CD8-positive, alpha-beta memory T cell (primary cell): Measurements from ENCODE around the gene TMEM184C. TPM values are rescaled to one million over a fixed set of nuclear protein-coding genes. Genes with fewer than 3 reads are reported as not detected.

Source experiments
- CTCF ChIA-PET: fragments of 350-600 bp; sonication (Branson Sonifier 250); formaldehyde crosslinking; loops from one replicate; lab custom pipeline; 2021; ENCODE audit warnings: antibody characterized with exemption; lab: Charles Lee
- POLR2A ChIA-PET: fragments of 350-600 bp; sonication (Branson Sonifier 250); formaldehyde crosslinking; loops from one replicate; lab custom pipeline; 2021; ENCODE audit warnings: antibody characterized with exemption; lab: Charles Lee
- DNase-seq, 5 donors: peaks; one replicate each; pipeline versions ENCODE4 v3.0.0 to v3.0.0-alpha.2; 2020 to 2022; ENCODE audit warnings: mixed read lengths in 1 of 5
- H3K27ac ChIP-seq: one replicate; pipeline ENCODE4 v1.7.0; 2013; ENCODE audit warnings: low read depth, mild to moderate bottlenecking, low read length, moderate library complexity
- H3K27me3 ChIP-seq: 2 replicates; pipeline ENCODE4 v1.7.0; 2013; ENCODE audit warnings: low read length, mild to moderate bottlenecking; ENCODE audit not compliant: insufficient read depth, poor library complexity, severe bottlenecking
- H3K36me3 ChIP-seq: 2 replicates; pipeline ENCODE4 v1.7.0; 2013; ENCODE audit warnings: mild to moderate bottlenecking, low read length, moderate library complexity; ENCODE audit not compliant: insufficient read depth
- H3K4me1 ChIP-seq: 2 replicates; pipeline ENCODE4 v1.7.0; 2013; ENCODE audit warnings: mild to moderate bottlenecking, low read length, moderate library complexity; ENCODE audit not compliant: insufficient read depth
- H3K4me3 ChIP-seq: 2 replicates; pipeline ENCODE4 v1.7.0; 2013; ENCODE audit warnings: mild to moderate bottlenecking, low read length
- H3K9me3 ChIP-seq: 2 replicates; pipeline ENCODE4 v1.7.0; 2013; ENCODE audit warnings: mild to moderate bottlenecking, low read length
- H3K27ac Mint-ChIP-seq, 8 donors: one replicate each; pipeline ENCODE4 v1.8.0; 2020 to 2021; ENCODE audit warnings: mixed read lengths in 8 of 8, mild to moderate bottlenecking in 6 of 8, inconsistent platforms in 3 of 8, moderate library complexity in 3 of 8
- H3K27me3 Mint-ChIP-seq, 2 donors: one replicate each; pipeline ENCODE4 v1.8.0; 2020 to 2021; ENCODE audit warnings: mixed read lengths in 2 of 2, mild to moderate bottlenecking in 1 of 2, moderate library complexity in 1 of 2
- H3K36me3 Mint-ChIP-seq, 3 donors: one replicate each; pipeline ENCODE4 v1.8.0; 2020 to 2021; ENCODE audit warnings: mixed read lengths in 3 of 3, inconsistent platforms in 1 of 3, mild to moderate bottlenecking in 1 of 3
- H3K4me1 Mint-ChIP-seq, 3 donors: one replicate each; pipeline ENCODE4 v1.8.0; 2020 to 2021; ENCODE audit warnings: mixed read lengths in 3 of 3, inconsistent platforms in 1 of 3, mild to moderate bottlenecking in 1 of 3
- H3K4me3 Mint-ChIP-seq, 7 donors: one replicate each; pipeline ENCODE4 v1.8.0; 2020 to 2021; ENCODE audit warnings: mixed read lengths in 7 of 7, mild to moderate bottlenecking in 6 of 7, moderate library complexity in 4 of 7, inconsistent platforms in 2 of 7
- H3K9me3 Mint-ChIP-seq, 5 donors: one replicate each; pipeline ENCODE4 v1.8.0; 2020 to 2022; ENCODE audit warnings: mixed read lengths in 5 of 5, mild to moderate bottlenecking in 3 of 5, moderate library complexity in 2 of 5, inconsistent platforms in 1 of 5
- polyA plus RNA-seq: library from polyadenylated mRNA; unstranded; fragments of 300-500 nt; fragmentation: Illumina TruSeq; gene quantifications from one replicate; pipeline ENCODE4 v1.2.3, GENCODE V29; 2021
- total RNA-seq, 2 experiments: library from RNA; stranded (reverse); gene quantifications; one replicate each; pipeline ENCODE4 v1.2.3, GENCODE V29; 2021

Gene TMEM184C
- total and polyA plus RNA-seq, 3 experiments from 2014 or later, result 26.8 to 35.9 (median 31.6) TPM

DNA sequence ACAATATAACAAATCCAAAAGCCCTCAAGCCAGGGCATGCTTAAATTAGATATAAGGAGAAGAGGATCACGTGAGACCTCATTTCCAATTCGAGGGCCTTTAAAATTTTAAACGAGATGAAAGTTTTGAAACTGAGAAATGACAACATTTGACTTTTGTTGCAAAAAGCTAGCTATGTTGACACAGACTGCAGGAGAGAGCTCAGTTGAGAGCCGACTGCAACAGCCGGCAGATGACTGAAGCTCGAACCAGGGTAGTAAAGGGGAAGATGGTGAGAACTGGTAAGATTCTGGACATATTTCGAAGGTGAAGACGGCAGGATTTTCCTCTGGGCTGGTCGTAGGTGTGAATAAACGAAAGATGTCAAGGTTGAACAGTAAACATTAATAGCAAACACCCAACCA lies 66.0 kb downstream of the TMEM184C start:
- POLR2A ChIA-PET, result interaction anchor here (0.6 to 2.4 kb wide), 5 partner anchors 49 to 1746 kb away, joined by 3 to 34 read pairs (median 11); partner anchors contain the start of genes ARHGAP10 and TMEM184C
- no peaks in the 10 kb centered on the region for H3K9me3 ChIP-seq
- CTCF ChIA-PET, result interaction anchor here (1.3 to 3.8 kb wide), 3 partner anchors 26 to 184 kb away, joined by 3 to 25 read pairs (median 11); no protein-coding TSS in a partner anchor
- peak overlapping the region; percentile 81 for H3K4me3 ChIP-seq
- H3K27me3 ChIP-seq, result no peaks in the 10 kb centered on the region
- Mint-ChIP-seq H3K27ac (peak overlapping the region; percentile 91 to 99 (median 98)), H3K4me3 (peak overlapping the region; percentile 81 to 99 (median 96)), H3K27me3 (peaks cover 0 to 8% of the 10 kb centered on the region in 2 donors), H3K4me1 (peaks cover 27 to 49% (median 36%) of the 10 kb centered on the region in 3 donors), H3K9me3 (no peaks in the 10 kb centered on the region), H3K36me3 (peaks cover 5 to 33% (median 9%) of the 10 kb centered on the region in 3 donors)
- no peaks in the 10 kb centered on the region for H3K36me3 ChIP-seq
- H3K27ac ChIP-seq, result peak overlapping the region; percentile 93
- H3K4me1 ChIP-seq, result peaks cover 13% of the 10 kb centered on the region
- DNase-seq, result peak in 1 of 5 donors; percentile 13

DNA sequence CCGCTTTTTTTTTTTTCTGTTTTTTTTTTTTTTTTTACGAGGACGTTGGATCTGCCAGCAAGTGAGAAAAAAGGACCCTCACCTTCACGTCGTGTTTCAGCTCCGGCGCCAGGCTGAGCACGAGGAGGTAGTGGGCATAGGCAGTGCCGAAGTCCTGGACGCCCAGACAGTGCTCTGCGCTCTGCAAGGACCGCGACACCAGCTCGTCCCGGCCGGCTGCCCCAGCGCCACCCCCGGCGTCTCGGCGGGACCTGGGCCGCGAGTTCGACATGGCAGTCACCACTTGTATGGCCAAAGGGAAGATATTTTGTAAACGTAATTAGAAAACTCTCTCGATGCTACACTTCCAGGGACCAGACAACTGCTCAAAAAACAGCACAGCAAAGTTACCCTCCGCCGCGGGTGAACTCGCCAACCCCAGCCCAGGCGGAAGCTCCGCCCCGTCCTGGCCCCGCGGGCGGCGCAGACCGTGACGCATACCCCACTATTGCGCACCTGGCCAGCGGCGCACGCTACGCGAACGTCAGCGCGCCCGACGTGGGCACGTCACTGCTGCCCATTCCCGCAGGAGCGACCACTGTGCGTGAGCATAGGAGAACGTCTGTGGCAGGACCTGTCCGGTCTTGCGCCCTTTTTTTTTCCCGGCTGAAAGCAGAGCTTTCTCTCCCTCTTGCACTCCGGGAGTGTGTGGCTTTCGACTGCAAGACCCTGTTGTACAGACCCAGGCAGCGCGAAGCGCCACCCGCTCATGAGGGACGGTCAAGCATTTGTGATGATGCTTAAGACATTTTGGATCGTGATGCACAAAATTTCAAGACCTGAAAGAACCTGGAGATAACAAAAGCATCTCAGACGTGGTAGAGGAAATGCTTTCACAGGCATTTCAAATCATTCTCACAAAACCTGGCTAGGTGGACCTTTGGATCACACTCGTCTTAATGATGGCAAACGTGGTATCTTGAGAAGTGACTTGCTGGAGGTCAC lies 66.8 kb downstream of the TMEM184C start, which contains the start of gene PRMT9:
Gene PRMT9 (minus strand): TSS at position 447 of the 984 bp plus-strand sequence. CDS start 176 bp downstream, at position 271.
- Histone ChIP-seq H3K27me3 (no peaks in the 10 kb centered on the region), H3K4me1 (peaks cover 13% of the 10 kb centered on the region), H3K4me3 (peak within 1 kb of the TSS; percentile 81), H3K36me3 (no peaks in the 10 kb centered on the region), H3K27ac (peak within 1 kb of the TSS; percentile 93), H3K9me3 (no peaks in the 10 kb centered on the region)
- peak within 1 kb of the TSS; percentile 91 to 99 (median 98) for H3K27ac Mint-ChIP-seq
- peaks cover 1 to 25% (median 2%) of the 10 kb centered on the region in 3 donors for H3K36me3 Mint-ChIP-seq
- peak; percentile 76 to 88 (median 85) for DNase-seq
- H3K9me3 Mint-ChIP-seq, result no peaks in the 10 kb centered on the region
- POLR2A ChIA-PET, result interaction anchor here (0.5 to 2.4 kb wide), 9 partner anchors 40 to 1747 kb away, joined by 3 to 34 read pairs (median 5); partner anchors contain the start of genes ARHGAP10, NR3C2 and TMEM184C
- peaks cover 0 to 10% of the 10 kb centered on the region in 2 donors for H3K27me3 Mint-ChIP-seq
- H3K4me3 Mint-ChIP-seq, result peak within 1 kb of the TSS; percentile 81 to 99 (median 96)
- CTCF ChIA-PET, result interaction anchor here (0.8 to 3.8 kb wide), 5 partner anchors 25 to 183 kb away, joined by 3 to 25 read pairs (median 7); partner anchors contain the start of gene ARHGAP10
- H3K4me1 Mint-ChIP-seq, result peaks cover 30 to 45% (median 43%) of the 10 kb centered on the region in 3 donors

DNA sequence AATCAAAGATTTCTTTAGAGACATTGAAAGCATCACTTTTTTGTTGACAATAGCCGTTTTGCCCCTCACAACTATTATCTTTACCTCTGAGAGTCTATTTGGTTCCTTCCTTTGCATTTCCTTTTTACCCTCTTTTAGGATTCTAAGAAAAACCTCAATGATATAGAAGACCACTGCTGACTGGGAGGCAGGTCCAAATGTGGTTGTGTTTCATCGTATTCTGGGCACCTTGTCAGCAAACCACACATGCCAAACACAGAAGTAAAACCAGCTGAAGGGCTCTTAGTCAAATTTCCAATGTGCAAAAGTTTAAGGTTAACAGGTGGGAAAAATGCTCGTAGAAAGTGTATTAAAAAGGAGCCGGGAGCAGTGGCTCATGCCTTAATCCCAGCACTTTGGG lies 71.9 kb downstream of the TMEM184C start:
- Histone ChIP-seq H3K27ac (no peak overlapping the region), H3K27me3 (no peaks in the 10 kb centered on the region), H3K9me3 (no peaks in the 10 kb centered on the region), H3K4me1 (peaks cover 5% of the 10 kb centered on the region), H3K36me3 (no peaks in the 10 kb centered on the region), H3K4me3 (no peak overlapping the region)
- POLR2A ChIA-PET, result no interaction called here
- H3K36me3 Mint-ChIP-seq, result peaks cover 0 to 4% (median 0%) of the 10 kb centered on the region in 3 donors
- H3K9me3 Mint-ChIP-seq, result no peaks in the 10 kb centered on the region
- peak overlapping the region; percentile 65 to 97 (median 90) for H3K27ac Mint-ChIP-seq
- H3K27me3 Mint-ChIP-seq, result peaks cover 5 to 43% of the 10 kb centered on the region in 2 donors
- DNase-seq, result no peak
- H3K4me1 Mint-ChIP-seq, result peaks cover 8 to 19% (median 14%) of the 10 kb centered on the region in 3 donors
- H3K4me3 Mint-ChIP-seq, result peak overlapping the region; percentile 14 to 66 (median 23)
- CTCF ChIA-PET, result interaction anchor here (1.1 kb wide), 1 partner anchor 178 kb away, joined by 3 read pairs; no protein-coding TSS in a partner anchor

DNA sequence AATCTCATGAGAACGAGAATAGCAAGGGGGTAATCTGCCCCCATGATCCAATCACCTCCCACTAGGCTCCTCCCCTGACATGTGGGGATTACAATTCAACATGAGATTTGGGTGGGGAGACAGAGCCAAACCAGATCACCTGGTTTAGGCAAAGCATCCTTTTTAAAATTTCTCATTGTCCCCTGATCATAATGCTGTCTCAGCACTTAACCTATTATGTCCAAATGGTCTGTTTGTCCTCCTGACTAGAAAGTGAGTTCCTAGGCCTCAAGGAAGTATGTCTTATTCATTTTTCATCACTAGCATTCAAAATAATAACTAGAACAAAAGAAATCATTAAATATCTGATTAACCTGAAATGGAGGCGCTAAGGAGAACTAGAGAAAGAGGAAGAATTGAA lies 74.6 kb downstream of the TMEM184C start:
- no peaks in the 10 kb centered on the region for H3K4me1 ChIP-seq
- Mint-ChIP-seq H3K27me3 (peaks cover 6 to 47% of the 10 kb centered on the region in 2 donors), H3K36me3 (no peaks in the 10 kb centered on the region), H3K27ac (peak overlapping the region in 1 of 8 donors; percentile 16), H3K9me3 (no peaks in the 10 kb centered on the region), H3K4me3 (no peak overlapping the region), H3K4me1 (peaks cover 4 to 10% (median 5%) of the 10 kb centered on the region in 3 donors)
- H3K27me3 ChIP-seq, result no peaks in the 10 kb centered on the region
- ChIA-PET POLR2A (no interaction called here), CTCF (no interaction called here)
- H3K36me3 ChIP-seq, result no peaks in the 10 kb centered on the region
- H3K9me3 ChIP-seq, result no peaks in the 10 kb centered on the region
- no peak for DNase-seq
- no peak overlapping the region for H3K4me3 ChIP-seq
- no peak overlapping the region for H3K27ac ChIP-seq

DNA sequence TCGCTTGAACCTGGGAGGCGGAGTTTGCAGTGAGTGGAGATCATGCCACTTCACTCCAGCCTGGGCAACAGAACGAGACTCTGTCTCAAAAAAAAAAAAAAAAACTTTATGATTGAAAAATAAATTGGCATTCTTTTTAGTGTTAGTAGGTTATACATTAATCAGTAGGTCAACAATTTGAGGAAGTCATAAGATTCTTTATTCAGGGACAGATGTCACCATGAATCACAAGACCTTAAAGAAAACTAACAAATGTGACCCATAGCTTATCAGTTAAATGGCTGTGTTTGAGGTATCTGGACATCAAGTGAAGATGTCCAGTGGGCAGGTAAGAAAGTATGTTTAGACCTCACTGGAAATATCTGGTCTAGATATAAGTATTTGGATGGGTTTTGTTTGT lies 76.0 kb downstream of the TMEM184C start:
- Histone ChIP-seq H3K36me3 (no peaks in the 10 kb centered on the region), H3K27ac (no peak overlapping the region), H3K4me1 (no peaks in the 10 kb centered on the region), H3K4me3 (no peak overlapping the region), H3K9me3 (no peaks in the 10 kb centered on the region), H3K27me3 (peaks cover 5% of the 10 kb centered on the region)
- CTCF ChIA-PET, result no interaction called here
- H3K27me3 Mint-ChIP-seq, result peaks cover 6 to 52% of the 10 kb centered on the region in 2 donors
- H3K36me3 Mint-ChIP-seq, result no peaks in the 10 kb centered on the region
- no peak for DNase-seq
- POLR2A ChIA-PET, result no interaction called here
- peaks cover 4 to 10% (median 5%) of the 10 kb centered on the region in 3 donors for H3K4me1 Mint-ChIP-seq
- peaks cover 0 to 1% (median 0%) of the 10 kb centered on the region in 5 donors for H3K9me3 Mint-ChIP-seq
- no peak overlapping the region for H3K4me3 Mint-ChIP-seq
- H3K27ac Mint-ChIP-seq, result no peak overlapping the region

DNA sequence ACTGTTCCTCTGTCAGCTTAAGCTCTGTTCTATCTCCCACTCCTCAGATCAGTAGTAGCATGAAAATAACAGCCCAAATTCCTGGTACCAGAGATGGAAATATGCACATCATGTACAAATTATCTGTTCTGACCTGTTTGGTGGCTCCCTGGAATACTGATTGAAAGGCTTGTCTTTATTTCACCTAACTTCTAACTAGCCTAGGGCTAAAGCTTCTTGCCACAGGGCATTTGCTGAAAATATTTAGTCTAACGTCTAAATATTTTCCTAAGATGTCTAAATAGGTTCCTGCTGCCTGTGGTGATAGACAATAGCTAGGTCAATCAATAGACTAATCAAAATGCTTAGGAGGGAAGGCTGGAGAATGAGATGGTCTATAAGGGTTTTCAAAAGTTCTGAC lies 79.7 kb downstream of the TMEM184C start:
- H3K27ac ChIP-seq, result no peak overlapping the region
- CTCF ChIA-PET, result interaction anchor here (0.9 to 1.1 kb wide), 2 partner anchors 134 to 170 kb away, joined by 3 read pairs; no protein-coding TSS in a partner anchor
- no peak overlapping the region for H3K4me3 Mint-ChIP-seq

DNA sequence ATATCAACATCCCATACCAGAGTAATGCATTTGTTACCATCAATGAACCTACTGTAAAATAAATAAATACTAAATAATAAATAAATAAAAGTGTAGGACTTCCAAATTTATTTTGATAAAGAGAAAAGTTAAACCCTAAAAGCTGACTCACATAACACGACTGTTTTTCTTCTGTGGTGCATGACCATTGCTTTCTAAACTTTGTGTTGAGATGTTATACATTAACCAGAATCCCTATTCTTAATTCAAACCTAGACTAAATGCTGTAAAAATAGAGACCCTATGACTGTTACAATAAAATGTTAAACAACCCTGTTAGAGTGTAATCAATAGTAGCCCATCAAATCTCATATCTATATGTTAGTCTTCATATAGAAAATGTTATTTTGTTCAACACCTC lies 87.6 kb downstream of the TMEM184C start:
- ChIA-PET CTCF (interaction anchor here (1.4 to 1.7 kb wide), 2 partner anchors 160 to 162 kb away, joined by 7 to 8 read pairs; no protein-coding TSS in a partner anchor), POLR2A (no interaction called here)
- Mint-ChIP-seq H3K27me3 (no peaks in the 10 kb centered on the region), H3K4me3 (no peak overlapping the region), H3K9me3 (peaks cover 0 to 3% (median 0%) of the 10 kb centered on the region in 5 donors), H3K27ac (no peak overlapping the region), H3K4me1 (peaks cover 0 to 5% (median 4%) of the 10 kb centered on the region in 3 donors), H3K36me3 (no peaks in the 10 kb centered on the region)
- H3K9me3 ChIP-seq, result no peaks in the 10 kb centered on the region
- H3K27ac ChIP-seq, result no peak overlapping the region
- no peaks in the 10 kb centered on the region for H3K36me3 ChIP-seq
- no peaks in the 10 kb centered on the region for H3K27me3 ChIP-seq
- H3K4me3 ChIP-seq, result no peak overlapping the region
- H3K4me1 ChIP-seq, result no peaks in the 10 kb centered on the region
- DNase-seq, result no peak

More for the DNA sequence above, 79.7 kb downstream of the TMEM184C start:
- no peaks in the 10 kb centered on the region for H3K4me1 ChIP-seq
- H3K36me3 Mint-ChIP-seq, result no peaks in the 10 kb centered on the region
- H3K4me1 Mint-ChIP-seq, result no peaks in the 10 kb centered on the region
- peaks cover 1 to 35% of the 10 kb centered on the region in 2 donors for H3K27me3 Mint-ChIP-seq
- H3K27me3 ChIP-seq, result peaks cover 5% of the 10 kb centered on the region
- no peak overlapping the region for H3K4me3 ChIP-seq
- DNase-seq, result no peak
- no peaks in the 10 kb centered on the region for H3K9me3 ChIP-seq
- no peak overlapping the region for H3K27ac Mint-ChIP-seq
- POLR2A ChIA-PET, result no interaction called here
- peaks cover 0 to 7% (median 3%) of the 10 kb centered on the region in 5 donors for H3K9me3 Mint-ChIP-seq
- H3K36me3 ChIP-seq, result no peaks in the 10 kb centered on the region
